Muscle of back (tissue), 11 donors: ENCODE measurements around the gene EGFL7. TPM values are rescaled to one million over a fixed set of nuclear protein-coding genes. Genes with fewer than 3 reads are reported as not detected.

Experiments used
- DNase-seq, 3 donors: peaks; one replicate each; pipeline versions ENCODE4 v3.0.0 to v3.0.0-alpha.2; 2013
- polyA plus RNA-seq, 10 donors: library from polyadenylated mRNA; unstranded; fragments of 120-200 nt; gene quantifications; one replicate each; pipeline ENCODE4 v1.2.1, GENCODE V29; 2013; ENCODE audit not compliant: insufficient read length in 10 of 10

Gene EGFL7
- polyA plus RNA-seq, 10 donors: 45.3 to 73.9 (median 55.6) TPM

DNA sequence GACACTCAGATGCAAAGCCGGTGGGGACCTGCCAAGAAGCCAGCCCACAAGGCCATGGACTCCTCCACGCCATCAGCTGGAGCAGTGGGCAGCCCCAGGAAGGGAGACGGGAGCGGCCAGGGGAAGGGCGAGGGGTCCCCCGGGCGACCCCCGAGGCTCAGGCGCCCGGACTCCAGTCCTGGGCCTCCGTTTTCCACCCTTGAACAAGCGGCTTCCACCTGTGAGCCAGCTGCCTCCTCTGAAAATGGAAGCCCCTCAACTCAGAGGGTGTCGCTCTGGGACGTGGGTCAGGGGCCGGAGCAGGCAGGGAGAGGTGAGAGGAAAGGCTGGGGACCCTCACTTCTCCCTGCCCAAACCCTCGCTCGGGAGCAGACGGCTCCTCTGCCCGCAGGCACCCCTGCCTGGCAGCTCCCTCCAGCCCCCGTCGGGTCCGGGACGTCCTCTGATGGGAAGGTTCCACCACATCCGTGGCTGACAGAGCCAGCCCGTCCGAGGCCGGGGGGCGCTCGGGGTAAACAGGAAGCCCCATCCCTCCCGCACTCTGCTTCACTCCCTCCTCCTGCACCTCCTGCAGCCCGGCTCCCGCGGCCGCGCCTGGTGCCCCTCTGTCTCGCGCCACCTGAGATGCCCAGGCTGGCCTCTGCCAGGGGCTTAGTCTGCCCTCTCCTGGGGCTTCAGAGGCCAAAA, 3.7 kb upstream of the EGFL7 start:
- peak in 1 of 3 donors; percentile 7 for DNase-seq

DNA sequence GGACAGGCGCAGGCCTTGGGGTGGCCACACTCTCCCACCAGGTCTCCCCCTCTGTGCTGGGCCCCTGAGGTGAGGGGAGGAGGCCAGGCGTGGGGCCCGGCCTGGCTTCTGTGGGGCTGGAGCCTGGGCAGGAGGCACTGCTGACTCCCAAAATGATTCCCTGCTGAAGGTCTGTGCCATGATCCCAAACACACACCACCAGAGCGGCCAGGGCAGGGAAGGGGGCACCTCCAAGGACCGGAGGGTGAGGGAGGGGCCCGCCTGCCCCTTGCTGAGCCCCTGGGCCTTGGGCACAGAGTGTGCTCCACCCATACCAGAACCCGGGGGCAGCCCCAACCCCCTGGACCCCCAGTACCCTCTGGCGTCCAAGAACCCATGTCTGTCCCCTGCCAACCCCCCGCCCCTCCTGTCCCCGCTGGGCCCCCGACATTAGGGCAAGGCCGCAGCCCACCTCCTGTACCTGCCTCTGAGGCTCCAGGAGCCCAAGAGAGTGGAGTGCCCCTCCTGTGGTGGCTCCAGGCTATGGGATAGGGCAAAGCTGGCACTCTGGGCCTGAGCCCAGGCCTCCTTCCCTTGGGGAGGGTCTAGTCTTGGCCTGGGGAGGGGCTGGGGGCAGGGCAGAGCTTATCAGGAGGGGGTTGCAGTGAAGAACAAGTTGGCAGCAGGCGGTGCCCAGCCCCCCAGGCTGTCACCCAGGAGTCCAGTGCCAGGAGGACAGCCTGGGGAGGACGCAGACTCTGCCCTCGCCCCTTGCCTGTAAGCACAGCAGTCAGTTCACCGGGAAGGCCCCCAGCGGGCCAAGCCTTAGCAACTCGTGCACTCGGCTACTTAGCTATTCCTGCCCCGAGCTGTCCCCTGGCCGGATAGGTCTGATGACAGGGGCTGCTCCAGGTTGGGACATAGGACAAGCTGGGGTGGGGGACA, 2.6 kb upstream of the EGFL7 start:
- no peak for DNase-seq

DNA sequence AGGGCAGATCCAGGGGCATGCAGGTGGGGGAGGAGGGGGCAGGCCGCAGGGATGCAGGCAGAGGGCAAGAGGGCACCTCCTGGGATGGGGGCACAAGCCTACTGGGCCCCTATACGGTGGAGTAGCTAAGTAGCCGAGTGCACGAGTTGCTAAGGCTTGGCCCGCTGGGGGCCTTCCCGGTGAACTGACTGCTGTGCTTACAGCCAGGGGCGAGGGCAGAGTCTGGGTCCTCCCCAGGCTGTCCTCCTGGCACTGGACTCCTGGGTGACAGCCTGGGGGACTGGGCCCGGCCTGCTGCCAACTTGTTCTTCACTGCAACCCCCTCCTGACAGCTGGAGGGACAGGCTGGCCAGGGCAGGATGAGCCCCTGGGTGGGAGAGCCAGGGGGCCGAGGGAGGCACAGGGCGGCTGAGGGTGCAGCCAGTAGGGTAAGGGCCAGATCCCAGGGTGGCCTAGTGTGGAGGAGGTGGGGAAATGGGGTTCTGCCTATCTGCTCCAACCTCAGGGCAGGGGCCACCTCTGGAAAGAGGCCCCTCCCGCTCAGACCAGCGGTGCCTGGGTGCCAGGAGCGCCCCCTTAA, 1.7 kb upstream of the EGFL7 start:
- DNase-seq: no peak

GRCh38 chr9:136661641-136662325, 933 bp upstream of the EGFL7 start:
- no peak for DNase-seq

DNA sequence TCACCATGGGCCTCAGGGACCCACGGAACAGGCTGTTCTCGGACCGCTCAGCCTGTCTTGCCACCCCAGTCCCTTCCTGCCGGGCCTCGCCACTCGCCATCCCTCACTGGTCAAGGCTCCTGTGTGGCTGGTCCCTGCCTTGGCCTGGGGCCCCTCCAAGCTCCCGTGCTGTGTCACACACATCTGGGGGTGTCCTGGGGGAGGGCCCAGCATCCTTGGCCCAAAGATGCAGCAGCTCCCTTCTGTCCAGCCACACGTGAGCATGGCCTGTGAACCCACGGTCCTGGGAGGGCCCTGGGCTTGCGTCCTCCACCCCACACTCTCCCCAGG, 425 bp upstream of the EGFL7 start:
- DNase-seq: no peak

DNA sequence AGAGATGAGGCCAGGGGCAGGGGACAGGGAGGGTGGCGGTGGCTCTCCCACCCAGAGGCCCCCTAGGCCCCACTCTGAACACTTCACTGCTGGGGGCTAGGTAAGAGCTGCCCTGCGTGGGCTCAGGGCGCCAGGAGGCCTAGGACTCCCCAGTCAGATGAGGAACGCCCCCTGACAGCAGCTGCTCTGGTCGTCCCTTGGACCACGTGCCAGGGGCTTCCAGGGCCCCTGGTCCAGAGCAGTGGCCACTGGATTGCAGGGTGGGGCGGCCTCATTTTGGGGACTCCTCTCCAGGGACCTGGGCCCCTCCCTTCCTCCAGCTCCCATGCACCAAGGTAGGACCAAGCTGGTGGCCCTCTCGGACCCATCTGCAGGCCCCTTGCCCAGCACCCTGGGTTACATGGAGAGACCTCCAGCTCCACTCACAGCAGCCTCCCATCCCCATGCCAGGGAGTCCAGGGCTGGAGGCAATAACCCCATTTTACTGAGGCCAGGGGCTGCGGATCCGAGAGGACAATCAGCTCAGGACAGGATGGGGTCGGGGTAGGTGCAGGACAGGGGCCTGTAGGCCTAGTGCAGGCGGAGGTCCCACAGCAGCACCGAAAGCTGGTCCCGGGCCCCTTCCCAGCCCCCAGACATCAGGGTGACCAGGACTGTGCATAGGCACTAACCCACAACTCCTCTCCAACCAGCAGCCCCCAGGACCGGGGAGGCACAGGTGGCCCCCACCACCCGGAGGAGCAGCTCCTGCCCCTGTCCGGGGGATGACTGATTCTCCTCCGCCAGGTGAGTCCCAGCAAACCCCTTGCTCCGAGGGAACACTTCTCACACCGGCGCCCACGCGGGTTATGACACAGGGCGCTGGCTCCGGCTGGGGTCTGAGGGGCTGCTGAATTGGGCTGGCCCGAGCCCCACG, 1.5 kb downstream of the EGFL7 start:
- DNase-seq: no peak

DNA sequence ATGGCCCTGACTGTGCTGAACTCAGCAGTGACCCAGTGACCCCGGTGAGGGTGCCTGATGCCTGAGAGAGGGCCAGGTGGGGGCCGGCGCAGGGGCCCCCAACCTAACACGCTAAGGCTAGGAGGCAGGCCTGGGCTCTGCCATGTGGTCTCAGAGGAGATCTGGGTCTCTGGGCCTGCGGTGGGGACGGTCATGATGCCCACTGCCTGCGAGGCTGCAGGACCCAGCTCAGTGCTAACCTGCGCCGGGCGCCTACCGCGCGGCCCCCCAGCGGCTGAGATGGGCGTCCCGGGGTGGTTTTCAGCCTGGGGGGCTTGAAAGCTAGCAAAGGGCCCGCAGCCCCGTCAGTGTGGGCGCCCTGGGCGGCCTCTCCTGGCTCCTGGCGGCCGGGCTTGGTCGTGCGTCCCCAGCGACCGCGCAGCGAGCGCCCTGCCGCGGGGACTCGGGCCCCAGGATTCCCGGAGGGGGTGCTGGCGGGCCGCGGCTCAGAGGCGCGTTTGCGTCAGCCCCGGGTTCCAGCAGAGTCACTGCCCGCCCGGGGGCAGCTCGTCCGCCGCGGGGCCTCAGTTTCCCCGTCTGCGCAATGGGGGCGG, 2.5 kb downstream of the EGFL7 start:
- no peak for DNase-seq

GRCh38 chr9:136665704-136666371, 3.1 kb downstream of the EGFL7 start:
- no peak for DNase-seq

DNA sequence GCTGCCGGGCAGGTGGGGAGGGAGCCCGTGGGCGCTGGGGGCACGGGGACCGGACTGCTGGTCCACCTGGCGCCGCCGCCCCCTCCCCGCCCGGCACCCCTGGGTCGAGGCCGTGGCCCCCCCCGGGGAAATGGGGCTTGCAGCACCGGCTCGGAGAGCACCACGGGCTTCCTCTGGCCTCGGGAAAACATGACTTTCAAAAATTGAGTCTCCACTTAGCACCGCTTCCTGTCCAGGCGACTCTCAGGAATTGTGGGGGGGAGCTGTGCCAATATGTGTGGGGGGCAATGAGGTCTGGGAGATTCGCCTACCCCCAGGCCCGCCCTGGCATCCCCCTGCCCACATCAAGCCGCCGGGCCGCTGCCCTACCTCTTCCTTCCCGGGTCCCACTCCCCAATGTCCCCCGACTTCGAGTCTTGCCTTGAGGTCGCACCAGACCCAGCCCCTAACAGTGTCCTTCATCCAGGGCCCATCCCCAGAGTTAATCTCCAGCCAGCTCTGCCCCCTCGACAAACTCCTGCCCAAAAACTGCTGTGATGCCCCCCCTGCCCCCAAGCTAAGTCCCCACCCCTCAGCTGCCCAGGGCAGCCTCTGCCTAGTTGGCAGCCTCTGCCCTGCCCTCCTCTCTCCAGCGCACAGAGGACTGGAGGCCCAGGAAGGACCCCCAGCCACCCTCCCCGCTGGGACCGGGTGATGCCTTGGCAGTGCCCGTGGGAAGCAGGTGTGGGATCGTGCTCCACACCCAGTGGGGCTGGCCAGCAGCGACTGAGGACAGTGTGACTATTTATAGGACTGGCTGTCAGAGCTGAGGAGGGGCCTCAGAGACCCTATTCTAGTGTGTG, 3.9 kb downstream of the EGFL7 start:
- DNase-seq: peak in 1 of 3 donors; percentile 52

GRCh38 chr9:136667214-136667939, 4.7 kb downstream of the EGFL7 start:
- no peak for DNase-seq

DNA sequence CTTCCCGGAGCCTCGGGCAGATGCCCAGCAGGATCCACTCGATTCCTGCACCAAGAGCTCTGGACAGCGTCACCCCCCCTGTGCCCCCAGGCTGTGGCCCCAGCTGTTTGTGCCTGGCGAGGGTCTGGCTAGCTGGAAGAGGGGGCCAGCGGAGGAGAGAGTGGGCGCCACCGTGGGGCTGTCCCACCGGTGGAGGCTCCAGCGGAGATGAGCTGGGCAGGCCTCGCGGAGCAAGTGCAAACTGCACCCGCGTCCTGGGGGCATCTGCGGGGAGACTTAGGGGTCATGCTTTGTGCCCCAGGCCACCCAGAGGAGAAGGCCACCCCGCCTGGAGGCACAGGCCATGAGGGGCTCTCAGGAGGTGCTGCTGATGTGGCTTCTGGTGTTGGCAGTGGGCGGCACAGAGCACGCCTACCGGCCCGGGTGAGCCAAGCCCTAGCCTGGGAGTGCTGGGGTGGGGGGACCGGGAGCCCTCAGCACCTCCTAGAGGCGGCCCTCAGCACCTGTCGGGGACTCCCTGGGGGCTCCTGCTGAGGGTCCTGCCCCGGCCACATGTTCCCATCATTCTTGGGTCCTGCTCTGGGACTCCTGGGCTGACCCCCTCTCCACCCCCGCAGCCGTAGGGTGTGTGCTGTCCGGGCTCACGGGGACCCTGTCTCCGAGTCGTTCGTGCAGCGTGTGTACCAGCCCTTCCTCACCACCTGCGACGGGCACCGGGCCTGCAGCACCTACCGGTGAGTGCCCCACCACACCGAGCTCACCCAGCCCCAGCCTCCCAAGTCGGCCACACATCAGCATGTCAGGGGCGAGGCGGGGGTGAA, 5.4 kb downstream of the EGFL7 start:
- DNase-seq: no peak

DNA sequence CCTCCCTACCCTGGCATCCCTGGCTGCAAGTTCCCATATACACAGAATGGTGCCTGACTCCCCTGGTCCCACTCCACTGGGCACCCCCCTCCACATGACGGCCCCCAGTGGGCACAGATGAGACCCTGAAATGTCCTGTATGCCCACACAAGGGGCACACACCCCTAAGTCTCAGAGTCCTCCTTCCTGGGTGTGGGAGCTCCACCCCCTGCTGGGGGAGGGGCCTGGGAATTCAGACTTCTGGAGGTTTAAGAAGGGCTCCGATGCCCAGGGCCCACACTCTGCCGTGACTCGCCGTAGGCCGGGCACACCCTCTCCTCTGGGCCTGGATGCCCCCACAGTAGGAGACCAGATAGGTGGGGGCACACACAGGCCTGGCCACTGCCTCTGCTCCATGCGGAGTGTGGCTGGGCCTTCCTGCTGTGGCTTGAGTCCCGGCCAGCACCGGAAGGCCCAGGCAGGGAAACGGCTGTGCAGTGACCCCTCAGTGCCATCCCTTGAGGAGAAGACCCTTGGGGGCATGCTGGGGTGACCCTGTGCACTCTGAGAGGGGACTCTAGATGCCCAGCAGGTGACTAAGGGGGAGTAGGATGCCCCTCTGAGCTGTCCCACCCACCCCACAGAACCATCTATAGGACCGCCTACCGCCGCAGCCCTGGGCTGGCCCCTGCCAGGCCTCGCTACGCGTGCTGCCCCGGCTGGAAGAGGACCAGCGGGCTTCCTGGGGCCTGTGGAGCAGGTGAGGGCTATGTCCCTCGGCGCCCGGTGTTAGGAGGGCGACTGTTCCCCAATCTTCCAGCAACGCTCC, 6.5 kb downstream of the EGFL7 start:
- no peak for DNase-seq

DNA sequence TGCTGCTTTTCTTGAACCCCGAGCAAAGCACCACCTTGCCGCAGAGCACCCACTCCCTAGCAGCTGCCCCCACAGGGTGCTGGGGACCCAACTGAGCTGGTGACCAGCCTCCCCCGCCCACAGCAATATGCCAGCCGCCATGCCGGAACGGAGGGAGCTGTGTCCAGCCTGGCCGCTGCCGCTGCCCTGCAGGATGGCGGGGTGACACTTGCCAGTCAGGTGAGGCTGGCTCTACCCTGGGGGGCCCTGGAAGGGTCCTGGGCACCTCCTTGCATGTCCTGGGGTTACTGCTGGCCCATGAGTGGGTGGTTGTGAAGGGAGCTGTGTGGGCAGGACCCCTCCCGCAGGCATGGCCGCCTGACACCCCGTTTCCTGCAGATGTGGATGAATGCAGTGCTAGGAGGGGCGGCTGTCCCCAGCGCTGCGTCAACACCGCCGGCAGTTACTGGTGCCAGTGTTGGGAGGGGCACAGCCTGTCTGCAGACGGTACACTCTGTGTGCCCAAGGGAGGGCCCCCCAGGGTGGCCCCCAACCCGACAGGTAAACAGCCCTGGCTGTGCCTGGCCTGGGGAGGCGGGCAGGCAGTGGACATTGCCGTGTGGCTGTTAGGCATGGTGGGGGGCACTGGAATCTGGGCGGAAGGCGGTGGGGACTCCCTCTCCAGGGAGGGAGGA, 7.2 kb downstream of the EGFL7 start:
- no peak for DNase-seq

- no peak for DNase-seq
Measured at GRCh38 chr9:136670576-136671253, 8.0 kb downstream of the EGFL7 start.

DNA sequence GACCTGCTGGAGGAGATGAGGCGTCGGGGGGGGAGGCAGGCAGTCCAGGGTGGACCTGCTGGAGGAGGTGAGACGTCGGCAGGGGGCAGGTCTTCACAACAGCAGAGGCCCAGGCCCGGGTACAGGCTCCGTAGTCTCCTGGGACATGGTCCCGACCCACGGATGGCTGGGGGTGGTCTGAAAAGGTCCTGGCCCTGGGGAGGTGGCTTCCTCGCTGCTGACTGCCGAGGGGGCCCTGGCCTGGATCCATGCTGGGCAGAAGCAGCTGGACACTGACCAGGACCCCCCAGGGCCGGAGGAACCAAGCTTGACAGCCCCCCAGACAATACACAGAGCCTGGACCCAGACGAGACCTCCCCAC, 8.5 kb downstream of the EGFL7 start:
- DNase-seq: no peak
